GM18502 (cell line): ENCODE results near the gene HK2.
"Not testable (repeated sequence)": the region's sequence is repeated elsewhere in the genome, so short reads cannot be mapped to it uniquely, and the experiment has no call there.

ENCODE experiments used
- ATAC-seq: cut with Tn5 transposase; IDR thresholded peaks from one replicate; pipeline ENCODE4 v1.9.1; 2021; ENCODE audit warnings: mild to moderate bottlenecking; ENCODE audit not compliant: unreplicated experiment, poor library complexity

HK2 gene

DNA sequence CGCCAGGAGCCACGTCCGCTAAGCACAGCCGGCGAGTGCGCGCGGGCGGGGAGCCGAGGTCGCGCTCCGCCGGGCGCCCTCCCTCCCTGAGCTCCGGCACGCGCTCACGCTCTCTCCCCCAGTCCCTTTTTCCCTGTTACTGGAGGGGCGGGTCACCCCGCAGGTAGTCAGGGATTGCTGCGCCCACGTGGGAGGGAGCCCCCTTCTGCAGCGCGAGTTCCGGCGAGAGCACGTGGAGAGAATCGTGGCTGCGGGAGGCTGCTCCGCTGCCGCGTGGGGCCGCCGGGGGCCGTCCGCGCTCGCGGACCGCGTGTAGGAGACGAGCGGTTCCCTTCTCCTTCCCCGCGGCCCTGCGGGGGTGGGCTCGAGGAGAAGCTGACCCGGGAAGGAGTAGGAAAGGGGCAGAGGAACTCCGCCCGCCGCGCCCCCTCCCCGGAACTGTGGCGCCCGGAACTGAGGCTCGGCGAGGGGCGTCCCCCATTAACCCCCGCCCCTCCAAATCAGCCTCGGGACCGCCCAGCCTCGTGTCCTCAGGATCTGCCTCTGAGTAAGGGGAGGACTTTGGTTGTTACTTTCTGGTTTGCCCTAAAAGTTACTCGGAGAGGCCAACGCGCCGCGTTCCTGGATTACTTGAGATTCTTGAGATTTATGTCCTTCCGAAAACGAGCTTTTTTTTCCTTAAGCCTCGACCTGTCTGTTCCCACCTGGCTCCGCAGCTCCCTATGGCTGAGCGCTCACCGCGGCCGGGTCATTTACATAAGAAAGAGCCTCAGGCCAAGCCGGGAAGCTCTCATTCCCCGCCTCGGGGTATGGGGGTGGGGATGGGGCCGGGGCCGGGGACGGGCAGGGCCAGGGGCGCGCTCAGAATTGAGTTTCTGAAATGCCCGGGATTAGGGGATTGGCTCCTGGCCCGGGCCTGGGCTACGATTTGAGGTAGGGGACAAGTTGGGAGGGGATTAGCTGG is 1.1 kb downstream of the HK2 start:
- peak; percentile 57 for ATAC-seq

GRCh38 chr2:74835831-74836674 is 2.1 kb downstream of the HK2 start:
- peak; percentile 26 for ATAC-seq

DNA sequence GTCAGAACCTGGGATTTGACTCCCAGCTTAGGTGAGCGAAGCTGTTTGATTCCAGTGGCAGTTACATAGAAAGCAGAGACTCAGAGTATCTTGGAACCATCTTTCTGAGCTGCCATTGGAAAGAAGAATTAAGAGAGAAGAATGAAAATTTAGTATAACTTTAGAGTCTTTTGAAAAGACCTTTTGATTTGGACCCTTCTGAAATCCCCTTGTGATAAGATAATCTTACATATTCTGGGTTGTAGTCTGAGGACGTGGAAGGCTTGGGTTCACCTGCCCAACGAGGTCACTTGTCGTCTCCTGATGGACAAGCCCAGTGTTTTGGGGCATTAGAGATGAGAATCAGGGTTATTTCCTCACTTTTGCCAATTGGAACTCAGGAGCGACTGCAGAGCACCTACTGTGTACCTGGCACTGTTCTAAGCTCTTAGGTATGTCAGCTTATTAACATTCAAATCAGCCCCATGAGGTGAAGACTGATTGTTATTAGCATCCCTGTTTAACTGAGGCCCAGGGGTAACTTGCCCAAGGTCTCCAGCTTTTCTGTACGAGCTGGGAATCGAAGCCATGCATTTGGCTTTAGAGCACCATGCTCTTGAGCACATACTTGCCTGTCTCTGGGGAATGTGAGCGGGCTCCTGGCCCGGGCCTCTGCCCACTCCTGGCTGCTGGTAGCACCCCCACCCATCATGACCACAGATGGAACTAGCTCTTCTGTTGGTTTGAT is 2.9 kb downstream of the HK2 start:
- no peak for ATAC-seq

- no peak for ATAC-seq
Observed at GRCh38 chr2:74841641-74842040, 7.7 kb downstream of the HK2 start.

DNA sequence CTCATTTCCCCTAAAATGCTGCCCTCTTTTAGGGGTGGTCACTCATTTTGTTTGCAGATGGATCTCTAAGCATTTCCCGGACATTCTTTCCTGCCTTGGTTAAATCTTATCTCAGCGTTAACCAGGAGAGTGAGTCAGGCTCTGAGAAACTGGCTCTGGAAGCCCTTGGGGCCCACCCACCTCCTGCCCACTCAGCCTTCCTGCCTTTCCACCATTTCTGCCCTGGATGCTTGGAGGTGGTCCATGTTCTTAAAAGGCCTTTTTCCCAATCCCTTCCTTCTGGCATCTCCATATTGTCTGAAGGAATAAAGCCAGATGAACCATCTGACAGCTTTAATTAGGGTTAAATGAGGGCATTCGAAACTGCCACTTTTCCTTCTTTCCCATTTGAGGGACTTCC is 9.5 kb downstream of the HK2 start:
- no peak for ATAC-seq

DNA sequence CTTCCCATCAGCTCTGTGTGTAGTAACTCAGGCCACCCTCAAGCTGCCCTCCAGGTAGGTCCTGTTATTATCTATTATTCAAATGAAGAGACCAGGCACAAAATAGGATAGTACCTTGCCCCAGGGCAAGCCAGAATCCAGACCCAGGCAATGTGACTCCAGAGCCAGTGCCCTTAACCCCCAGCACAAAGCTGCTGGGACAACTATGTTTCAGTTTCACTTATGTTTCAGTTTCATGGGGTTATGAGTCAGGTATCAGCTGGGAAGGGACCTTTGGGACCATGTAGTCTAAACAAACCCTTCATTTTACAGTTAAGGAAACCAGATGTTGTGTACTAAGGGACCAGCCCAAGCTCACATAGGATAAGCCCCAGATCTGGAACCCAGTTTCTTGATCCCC is 10.0 kb downstream of the HK2 start:
- peak; percentile 90 for ATAC-seq

- ATAC-seq, result no peak
Observed at GRCh38 chr2:74844752-74845151, 10.8 kb downstream of the HK2 start.

GRCh38 chr2:74845217-74845751 is 11.4 kb downstream of the HK2 start:
- no peak for ATAC-seq

- no peak for ATAC-seq
Observed at GRCh38 chr2:74845991-74846390, 12.1 kb downstream of the HK2 start.

GRCh38 chr2:74846481-74846880 is 12.6 kb downstream of the HK2 start:
- no peak for ATAC-seq

DNA sequence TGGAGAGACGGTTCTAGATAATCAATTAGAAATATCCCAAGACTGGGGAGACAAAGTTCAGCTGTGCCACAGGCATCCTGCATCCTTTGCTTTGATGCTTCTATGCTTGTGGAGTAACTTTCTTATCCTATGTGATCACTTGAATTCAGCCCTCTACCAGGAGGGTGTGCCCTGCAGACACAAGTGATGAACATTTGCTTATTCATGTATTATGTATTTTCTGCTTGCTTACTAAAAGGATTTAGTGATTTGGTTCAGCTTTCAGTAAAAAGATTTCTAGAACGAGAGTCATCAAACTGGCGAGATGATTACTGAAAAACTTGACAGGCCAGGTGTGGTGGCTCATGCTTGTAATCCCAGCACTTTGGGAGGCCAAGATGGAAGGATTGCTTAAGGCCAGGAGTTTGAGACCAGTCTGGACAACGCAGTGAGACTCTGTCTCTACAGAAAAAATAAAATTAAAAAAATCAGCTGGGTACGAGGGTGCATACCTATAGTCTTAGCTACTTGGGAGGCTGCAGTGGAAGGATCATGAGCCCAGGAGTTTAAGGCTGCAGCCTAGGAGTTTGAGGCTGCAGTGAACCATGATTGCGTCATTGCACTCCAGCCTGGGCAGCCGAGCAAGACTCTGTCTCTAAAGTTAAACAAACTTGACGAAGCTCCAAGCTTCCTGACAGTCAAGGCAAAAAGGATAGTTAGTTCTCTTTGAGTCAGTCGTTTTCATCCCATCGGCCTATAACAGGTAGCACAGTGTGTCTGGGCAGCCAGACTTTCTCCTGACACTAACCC is 13.3 kb downstream of the HK2 start:
- no peak for ATAC-seq

- ATAC-seq, result peak; percentile 79
Observed at GRCh38 chr2:74849228-74849892, 15.4 kb downstream of the HK2 start.

GRCh38 chr2:74850496-74851190 is 16.7 kb downstream of the HK2 start:
- no peak for ATAC-seq

DNA sequence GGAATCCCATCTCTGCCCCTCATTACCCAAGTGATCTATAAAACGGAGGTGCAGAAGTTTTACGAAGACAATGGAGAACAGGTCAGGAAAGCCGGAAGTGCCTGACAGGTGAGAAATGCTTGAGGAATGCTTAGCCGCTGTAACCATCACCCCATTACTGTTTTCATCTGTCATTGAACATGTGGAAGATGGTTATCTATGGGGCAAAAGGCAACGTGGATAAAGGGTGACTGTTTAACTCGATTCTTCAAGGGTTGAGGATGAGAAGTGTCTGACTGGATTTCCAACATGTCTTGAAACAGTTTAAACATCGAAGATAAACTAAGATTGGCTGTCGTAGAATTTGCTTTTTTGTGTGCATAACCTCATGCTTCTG is 17.3 kb downstream of the HK2 start:
- ATAC-seq, result no peak

GRCh38 chr2:74853360-74853759 is 19.4 kb downstream of the HK2 start:
- ATAC-seq, result not testable (repeated sequence)

- no peak for ATAC-seq
Observed at GRCh38 chr2:74854401-74854800, 20.5 kb downstream of the HK2 start.

DNA sequence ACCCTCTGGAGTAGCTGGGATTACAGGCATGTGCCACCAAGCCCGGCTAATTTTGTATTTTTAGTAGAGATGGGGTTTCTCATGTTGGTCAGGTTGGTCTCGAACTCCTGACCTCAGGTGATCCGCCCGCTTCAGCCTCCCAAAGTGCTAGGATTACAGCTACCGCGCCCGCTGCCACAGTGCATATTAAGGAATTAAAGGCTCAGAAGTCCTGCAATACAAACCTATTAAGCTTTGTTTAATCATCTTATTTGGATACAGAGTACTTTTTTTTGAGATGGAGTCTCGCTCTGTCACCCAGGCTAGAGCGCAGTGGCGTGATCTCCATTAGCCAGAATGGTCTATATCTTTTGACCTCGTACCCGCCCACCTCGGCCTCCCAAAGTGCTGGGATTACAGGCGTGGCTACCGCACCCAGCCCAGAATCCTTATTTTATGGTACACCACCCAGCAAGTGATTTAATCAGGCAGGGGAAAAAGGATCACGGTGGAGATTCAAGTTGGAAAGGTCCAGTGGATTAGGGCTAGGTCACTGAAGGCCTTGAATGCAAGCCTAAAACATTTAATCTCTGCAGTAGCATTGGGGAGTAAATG is 21.3 kb downstream of the HK2 start:
- ATAC-seq, result not testable (repeated sequence)

DNA sequence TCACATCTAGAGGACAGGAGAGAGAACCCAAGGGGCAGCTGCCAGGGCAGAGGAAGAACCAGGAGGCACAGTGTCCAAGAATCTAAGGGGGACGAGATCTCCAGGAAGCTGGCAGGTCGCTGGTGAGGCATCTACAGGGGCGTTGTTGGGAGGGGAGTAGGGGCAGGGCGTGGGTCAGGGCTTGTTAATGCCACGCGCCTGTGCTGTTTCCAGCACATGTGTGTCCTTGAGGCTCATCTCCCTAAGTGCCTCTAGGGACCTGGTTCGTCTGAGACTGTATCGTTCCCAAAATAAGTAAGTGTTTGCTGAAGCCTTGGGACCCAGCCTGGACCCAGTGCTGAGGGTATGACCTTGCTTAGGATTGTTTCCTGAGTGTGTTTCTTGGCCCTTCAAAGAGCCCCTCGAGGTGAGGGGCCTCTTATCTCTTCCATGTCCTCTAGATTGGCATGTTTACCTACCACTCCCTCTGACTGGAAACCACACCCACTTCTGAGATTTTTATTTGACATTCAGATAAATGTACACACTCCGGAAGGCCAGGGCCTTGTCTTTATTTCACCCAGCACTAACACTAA is 22.2 kb downstream of the HK2 start:
- no peak for ATAC-seq
